Erythroblast (primary cell): ENCODE results near the gene GH2.
"Not testable (repeated sequence)": the region's sequence is repeated elsewhere in the genome, so short reads cannot be mapped to it uniquely, and the experiment has no call there.

ENCODE experiments used
- GATA1 ChIP-seq: IDR thresholded peaks from 2 replicates; pipeline ENCODE4 v1.6.1; 2011; ENCODE audit warnings: low read depth, mild to moderate bottlenecking, control low read depth, low read length, moderate library complexity
- POLR2A ChIP-seq: IDR thresholded peaks from 2 replicates; pipeline ENCODE4 v1.6.1; 2011; ENCODE audit warnings: mild to moderate bottlenecking, low read length

GRCh38 chr17:63882626-63883126 lies 932 bp upstream of the GH2 start:
- TF ChIP-seq POLR2A, GATA1: not testable (repeated sequence)
